GM21576 (cell line): ENCODE results near the gene VAPB.

Experiments used
- ATAC-seq: cut with Tn5 transposase; IDR thresholded peaks from one replicate; pipeline ENCODE4 v1.9.1; 2021; ENCODE audit warnings: mild to moderate bottlenecking, moderate library complexity; ENCODE audit not compliant: unreplicated experiment

VAPB gene

GRCh38 chr20:58479726-58480440, 90.9 kb downstream of the VAPB start:
- no peak for ATAC-seq

GRCh38 chr20:58480551-58481336, 91.7 kb downstream of the VAPB start:
- ATAC-seq, result no peak

GRCh38 chr20:58481481-58482021, 92.5 kb downstream of the VAPB start:
- ATAC-seq, result no peak

GRCh38 chr20:58482416-58482815, 93.4 kb downstream of the VAPB start:
- no peak for ATAC-seq

- no peak for ATAC-seq
These were observed 94.0 kb downstream of the VAPB start for GRCh38 chr20:58483051-58483450.

GRCh38 chr20:58483470-58483869, 94.4 kb downstream of the VAPB start:
- no peak for ATAC-seq

- ATAC-seq, result no peak
These were observed 96.4 kb downstream of the VAPB start for GRCh38 chr20:58485393-58485792.

- no peak for ATAC-seq
These were observed 97.2 kb downstream of the VAPB start for GRCh38 chr20:58486207-58486606.

GRCh38 chr20:58492074-58492718, 103.2 kb downstream of the VAPB start:
- no peak for ATAC-seq

- no peak for ATAC-seq
These were observed 103.9 kb downstream of the VAPB start for GRCh38 chr20:58492795-58493524.

GRCh38 chr20:58494923-58495622, 106.0 kb downstream of the VAPB start:
- no peak for ATAC-seq

GRCh38 chr20:58495623-58496428, 106.8 kb downstream of the VAPB start:
- ATAC-seq, result no peak

GRCh38 chr20:58496429-58496769, 107.4 kb downstream of the VAPB start:
- ATAC-seq, result no peak

- no peak for ATAC-seq
These were observed 108.1 kb downstream of the VAPB start for GRCh38 chr20:58497076-58497641.

GRCh38 chr20:58497724-58498469, 108.9 kb downstream of the VAPB start:
- ATAC-seq, result no peak

- no peak for ATAC-seq
These were observed 109.5 kb downstream of the VAPB start for GRCh38 chr20:58498470-58499068.

- no peak for ATAC-seq
These were observed 111.2 kb downstream of the VAPB start for GRCh38 chr20:58500256-58500655.
